ENCODE data around the gene SLC16A5.
A peak's percentile ranks its signal among the peaks of the same experiment; 100 is the strongest.
"Not testable (repeated sequence)": the region's sequence is repeated elsewhere in the genome, so short reads cannot be mapped to it uniquely, and the experiment has no call there.

The SLC16A5 gene

GRCh38 chr17:75135946-75136345 lies 48.2 kb downstream of the SLC16A5 start:
- no peak for DNase-seq

- not testable (repeated sequence) for DNase-seq
Measured at GRCh38 chr17:75137762-75138161, 50.0 kb downstream of the SLC16A5 start.

- no peak for DNase-seq
Measured at GRCh38 chr17:75138519-75138918, 50.8 kb downstream of the SLC16A5 start.

- no peak for DNase-seq
Measured at GRCh38 chr17:75142236-75142971, 54.6 kb downstream of the SLC16A5 start.

GRCh38 chr17:75144816-75145512 lies 57.2 kb downstream of the SLC16A5 start:
- DNase-seq, result no peak

GRCh38 chr17:75146592-75146991 lies 58.8 kb downstream of the SLC16A5 start:
- no peak for DNase-seq

GRCh38 chr17:75147878-75148546 lies 60.3 kb downstream of the SLC16A5 start:
- no peak for DNase-seq

GRCh38 chr17:75151930-75152329 lies 64.2 kb downstream of the SLC16A5 start:
- no peak for DNase-seq

- DNase-seq, result no peak
Measured at GRCh38 chr17:75152523-75152921, 64.8 kb downstream of the SLC16A5 start.

GRCh38 chr17:75152922-75153779 lies 65.4 kb downstream of the SLC16A5 start:
- peak; percentile 1 for DNase-seq

- no peak for DNase-seq
Measured at GRCh38 chr17:75153780-75154194, 66.0 kb downstream of the SLC16A5 start.

- peak; percentile 93 for DNase-seq
Measured at GRCh38 chr17:75154195-75155106, 66.7 kb downstream of the SLC16A5 start, which contains the start of gene JPT1. TSS of gene JPT1 (minus strand) at chr17:75154512. CDS start at chr17:75154397, 115 bp downstream.

GRCh38 chr17:75155191-75155601 lies 67.4 kb downstream of the SLC16A5 start:
- no peak for DNase-seq
